ENCODE measurements around the gene SULF2.
"Not testable (repeated sequence)": the region's sequence is repeated elsewhere in the genome, so short reads cannot be mapped to it uniquely, and the experiment has no call there.

The SULF2 gene
- total RNA-seq, result 0.08 to 0.80 (median 0.36) reads per million in 4 donors

DNA sequence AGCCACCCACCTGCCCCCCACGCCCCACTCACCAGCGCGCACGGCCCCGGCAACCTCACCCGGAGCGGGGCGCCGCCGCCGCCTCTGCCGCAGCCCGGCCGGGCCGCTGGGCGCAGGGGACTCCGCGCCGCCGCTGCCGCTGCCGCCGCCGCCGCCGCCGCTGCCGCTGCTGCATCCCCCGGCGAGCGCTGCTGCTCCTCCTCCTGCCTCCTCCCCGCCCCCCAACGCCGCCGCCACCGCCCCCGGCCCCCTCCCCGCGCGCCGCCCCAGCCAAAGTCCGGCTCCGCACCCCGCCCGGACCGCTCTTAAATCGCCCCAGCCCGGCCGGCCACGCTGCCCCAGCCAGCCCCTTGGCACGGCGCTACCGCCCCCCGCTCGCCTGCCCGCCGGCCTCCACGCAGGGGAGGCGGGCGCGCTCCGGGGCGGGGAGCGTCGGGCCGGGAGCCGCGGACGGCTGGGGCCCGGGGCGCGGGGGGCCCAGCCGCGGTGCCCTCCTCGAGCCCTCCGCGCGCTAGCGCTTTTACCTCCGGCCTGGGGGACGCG, at the start of gene SULF2:
Gene SULF2, minus strand, starts transcription at position 171 of the 543 bp plus-strand sequence. CDS start 28,118 bp downstream, outside the sequence.
- no peak for DNase-seq

- not testable (repeated sequence) for DNase-seq
Observed at GRCh38 chr20:47831675-47832074, 46.4 kb upstream of the SULF2 start.

DNA sequence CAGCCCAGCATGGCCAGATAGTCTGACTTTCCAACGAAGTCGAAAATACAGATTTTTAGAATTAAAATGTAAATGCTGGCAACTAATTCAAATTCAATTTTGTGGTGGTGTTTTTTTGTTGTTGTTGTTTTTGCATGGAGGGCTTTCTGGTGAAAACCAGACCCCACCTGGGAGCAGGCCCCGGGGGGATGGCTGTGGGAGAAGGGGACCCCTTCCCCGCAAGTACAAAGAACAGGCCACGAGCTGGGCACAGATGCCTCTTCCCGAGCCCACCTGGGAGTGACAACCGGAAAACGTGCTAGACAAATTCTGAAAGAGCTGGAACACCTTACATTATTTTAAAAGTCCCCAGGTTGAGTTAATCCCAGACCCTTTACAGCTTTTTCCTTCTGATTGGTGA, 41.4 kb upstream of the SULF2 start:
- DNase-seq, result not testable (repeated sequence)

DNA sequence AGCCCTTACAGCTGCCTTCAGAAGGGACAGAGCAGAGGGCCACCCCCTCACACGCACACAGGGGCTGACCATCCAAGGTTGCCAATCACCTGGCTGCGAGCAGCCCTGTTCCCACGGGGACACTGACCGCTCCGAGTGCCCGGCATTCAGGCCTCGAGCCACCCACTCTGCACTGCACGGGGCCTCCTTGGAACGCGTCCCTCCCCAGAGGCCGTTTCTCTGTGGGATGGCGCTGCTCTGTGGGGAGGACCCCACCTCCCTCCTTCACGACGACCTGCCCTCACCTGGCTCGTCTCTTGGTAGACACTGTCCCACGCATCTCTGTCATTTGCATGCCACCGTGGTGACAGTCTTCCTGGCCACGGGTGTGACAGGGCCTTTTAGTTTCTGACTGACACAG, 40.7 kb upstream of the SULF2 start:
- not testable (repeated sequence) for DNase-seq

GRCh38 chr20:47825011-47825762, 39.9 kb upstream of the SULF2 start:
- DNase-seq, result no peak

DNA sequence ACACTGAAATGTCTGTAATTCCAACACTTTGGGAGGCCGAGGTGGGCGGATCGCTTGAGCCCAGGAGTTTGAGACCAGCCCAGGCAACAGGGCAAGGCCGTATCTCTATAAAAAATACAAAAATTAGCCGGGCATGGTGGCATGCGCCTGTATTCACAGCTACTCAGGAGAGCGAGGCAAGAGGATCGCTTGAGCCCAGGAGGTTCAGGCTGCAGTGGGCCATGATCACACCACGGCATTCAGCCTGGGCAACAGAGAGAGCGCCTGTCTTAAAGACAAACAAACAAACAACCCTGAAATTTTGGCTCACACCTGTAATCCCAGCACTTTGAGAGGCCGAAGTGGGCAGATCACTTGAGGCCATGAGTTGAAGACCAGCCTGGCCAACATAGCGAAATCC, 38.7 kb upstream of the SULF2 start:
- DNase-seq, result not testable (repeated sequence)

- DNase-seq, result no peak
Observed at GRCh38 chr20:47821481-47822100, 36.3 kb upstream of the SULF2 start.

DNA sequence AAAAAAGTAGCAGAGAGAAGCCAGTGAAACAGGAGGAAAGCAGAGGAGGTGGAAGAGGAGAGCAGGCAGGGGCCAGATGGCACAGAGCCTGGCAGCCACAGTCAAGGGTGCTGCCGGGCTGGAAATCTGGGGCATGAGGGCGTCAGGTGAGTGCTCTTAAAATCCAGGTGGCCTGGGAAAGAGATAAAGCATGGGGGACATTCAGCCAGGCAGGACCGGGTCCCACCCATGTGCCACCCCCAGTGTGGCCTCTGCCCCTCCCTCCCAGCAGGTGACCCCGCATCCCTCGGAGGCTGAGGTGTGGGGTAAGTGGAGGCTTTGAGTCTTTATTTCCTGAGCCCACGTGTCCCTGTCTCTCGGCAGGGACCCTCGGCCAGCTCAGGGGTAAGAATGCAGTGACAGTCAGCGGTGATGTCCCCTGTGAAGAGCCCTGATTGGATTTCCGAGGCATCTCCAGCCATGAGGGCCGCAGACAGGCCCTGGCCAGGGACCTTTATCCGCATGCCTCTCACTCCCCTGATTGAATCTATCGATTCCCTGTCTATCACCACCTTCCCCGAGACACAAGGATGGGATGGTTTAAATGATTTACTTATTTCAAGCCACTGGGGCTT, 33.8 kb upstream of the SULF2 start:
- no peak for DNase-seq

- DNase-seq, result no peak
Observed at GRCh38 chr20:47818466-47818865, 33.2 kb upstream of the SULF2 start.

DNA sequence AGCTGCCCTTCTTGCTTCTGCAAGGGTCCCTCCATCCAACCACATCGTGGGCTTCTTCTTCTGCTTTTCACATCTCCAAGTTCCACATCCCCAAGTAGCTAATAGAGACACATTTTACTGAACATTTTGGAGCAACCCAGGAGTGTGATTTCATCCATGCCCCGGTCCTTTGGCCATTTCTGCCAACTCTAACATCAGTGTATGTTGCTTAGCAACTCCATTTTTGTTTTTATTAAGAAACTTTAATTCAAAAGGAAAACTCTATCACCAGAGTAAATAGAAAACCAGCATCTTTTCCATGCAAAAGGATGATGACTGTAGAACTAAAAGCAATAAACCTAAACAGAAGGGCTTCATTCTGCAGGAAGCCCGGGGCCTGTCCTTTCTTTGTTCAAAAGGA, 32.7 kb upstream of the SULF2 start:
- DNase-seq, result no peak

- no peak for DNase-seq
Observed at GRCh38 chr20:47817573-47817972, 32.3 kb upstream of the SULF2 start.

DNA sequence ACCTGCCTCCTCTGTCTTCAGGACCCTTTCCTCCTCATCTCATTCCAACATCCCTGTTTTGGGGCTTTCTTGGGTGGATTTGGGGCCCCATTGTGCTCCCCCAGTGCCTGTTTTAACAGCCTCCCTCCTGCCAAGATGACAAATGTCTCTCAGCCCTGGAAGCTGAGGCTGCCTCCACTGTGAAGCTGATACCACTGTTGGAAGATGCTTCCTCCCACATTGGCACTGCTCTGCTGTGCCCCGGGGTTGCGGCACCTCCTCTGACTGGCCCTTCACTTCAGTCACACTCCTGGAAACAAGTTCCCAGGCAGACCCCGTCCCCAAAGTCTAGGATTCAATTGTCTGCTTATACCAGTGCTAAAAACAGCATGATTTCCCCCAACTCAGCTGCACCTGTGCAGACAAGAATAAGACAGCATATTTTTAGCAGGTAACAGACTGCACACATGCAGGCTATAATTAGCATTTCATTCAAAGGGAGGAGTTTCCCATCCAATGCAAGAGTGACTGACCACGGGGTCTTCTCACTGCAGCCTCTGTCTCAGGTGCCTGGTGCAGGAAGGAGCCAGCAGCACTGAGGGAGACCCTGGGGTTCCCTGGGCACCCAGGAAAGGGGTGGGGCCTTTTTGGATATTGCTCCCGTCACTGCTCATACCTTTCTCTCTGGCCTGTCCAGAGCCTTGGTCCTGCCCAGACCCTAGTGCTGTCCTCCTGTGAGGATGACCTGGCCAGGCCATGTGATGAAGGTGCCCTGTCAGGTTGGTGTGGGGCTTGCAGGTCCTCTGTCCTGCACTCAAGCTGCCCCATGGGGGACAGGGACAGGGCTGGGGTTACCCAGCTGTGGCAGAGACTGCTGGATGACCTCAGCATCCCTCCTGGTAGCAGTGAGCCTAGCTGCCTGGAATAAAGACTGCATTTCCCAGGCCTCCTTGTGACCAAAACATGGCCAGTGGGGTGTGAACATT, 31.5 kb upstream of the SULF2 start:
- DNase-seq, result no peak

GRCh38 chr20:47815866-47816265, 30.6 kb upstream of the SULF2 start:
- DNase-seq, result no peak

DNA sequence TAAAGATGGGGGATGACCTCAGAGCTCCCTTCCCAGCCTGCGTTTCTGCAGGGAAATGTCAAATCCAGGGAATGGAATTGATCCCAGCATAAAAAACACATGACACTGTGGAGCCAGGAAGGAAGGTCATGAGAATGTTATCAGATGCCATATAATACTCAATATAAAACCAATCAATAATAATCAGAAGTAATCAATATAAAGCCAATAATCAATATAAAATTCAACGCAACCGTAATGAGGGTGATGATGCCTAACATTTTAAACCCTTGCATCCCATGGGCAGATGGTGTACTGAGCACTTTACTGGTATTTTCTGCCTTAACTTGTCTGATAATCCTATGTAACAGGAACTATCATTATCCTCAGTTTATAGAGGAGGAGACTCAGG, 30.1 kb upstream of the SULF2 start:
- no peak for DNase-seq

DNA sequence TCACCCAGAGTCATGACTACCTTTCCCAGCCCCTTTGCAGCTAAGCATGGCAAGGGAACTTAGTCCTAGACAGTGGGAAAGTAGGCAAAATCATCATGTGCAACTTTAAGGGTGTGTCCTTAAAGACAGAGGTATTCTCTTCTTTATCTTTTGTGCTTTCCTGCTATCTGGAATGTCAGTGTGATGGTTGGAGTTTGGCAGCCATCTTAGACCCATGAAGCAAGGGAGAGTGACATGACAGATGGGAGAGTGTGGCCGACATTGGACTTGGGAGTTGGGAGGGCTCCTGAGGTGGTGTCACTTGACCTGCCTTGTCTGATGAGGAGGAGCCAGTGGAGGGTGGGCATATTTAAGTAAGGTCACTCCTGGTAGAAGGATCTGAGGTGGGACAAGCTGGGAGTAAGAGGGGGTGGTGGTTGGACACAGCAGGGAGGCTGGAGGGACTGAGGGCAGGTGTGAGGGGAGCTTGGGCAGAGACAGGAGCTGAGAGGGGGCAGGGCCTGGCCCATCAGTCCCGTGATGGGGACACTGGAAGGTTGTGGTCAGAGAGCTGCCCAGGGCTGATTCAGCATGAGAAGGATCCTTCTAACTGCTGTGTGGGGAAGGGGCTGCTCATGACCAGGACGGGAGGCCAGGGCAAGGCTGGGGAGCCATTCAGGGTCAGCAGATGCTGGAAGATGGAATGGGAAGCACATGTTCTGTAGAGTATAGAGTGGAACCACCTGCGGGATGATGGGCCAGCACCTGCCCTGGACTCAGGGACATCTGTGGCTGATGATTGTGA, 29.5 kb upstream of the SULF2 start:
- no peak for DNase-seq

DNA sequence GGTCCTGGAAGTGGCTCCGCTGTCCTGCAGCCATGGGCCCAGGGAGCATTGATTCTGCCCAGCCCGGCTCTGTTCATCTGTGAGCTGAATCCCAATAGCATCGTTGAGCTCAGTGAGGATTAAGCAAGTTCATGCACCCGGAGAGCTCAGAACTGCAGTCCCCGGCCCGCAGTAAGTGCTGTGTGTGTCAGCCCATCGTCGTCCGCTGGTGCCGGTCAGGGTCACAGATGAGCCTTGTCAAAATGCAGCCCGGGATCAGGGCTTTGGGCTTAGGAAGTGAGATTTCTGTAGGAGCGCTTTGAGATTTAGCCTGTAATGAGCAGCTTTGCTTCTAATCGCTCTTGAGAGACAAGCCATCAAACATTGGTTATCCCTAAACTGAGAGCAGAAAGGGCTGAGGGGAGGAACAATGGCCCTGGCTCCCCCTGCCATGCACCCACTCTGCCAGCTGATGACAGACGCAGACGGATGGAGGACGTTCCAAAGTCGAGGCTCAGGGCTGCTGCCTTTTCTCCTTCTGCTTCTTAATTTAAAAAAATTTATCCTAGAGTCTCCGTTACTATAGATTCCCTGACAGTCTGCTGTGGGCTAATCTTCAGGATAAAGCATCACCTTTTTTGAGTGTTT, 25.6 kb upstream of the SULF2 start:
- DNase-seq, result no peak

- DNase-seq, result no peak
Observed at GRCh38 chr20:47810116-47810677, 24.9 kb upstream of the SULF2 start.

GRCh38 chr20:47809161-47809960, 24.1 kb upstream of the SULF2 start:
- DNase-seq, result no peak

DNA sequence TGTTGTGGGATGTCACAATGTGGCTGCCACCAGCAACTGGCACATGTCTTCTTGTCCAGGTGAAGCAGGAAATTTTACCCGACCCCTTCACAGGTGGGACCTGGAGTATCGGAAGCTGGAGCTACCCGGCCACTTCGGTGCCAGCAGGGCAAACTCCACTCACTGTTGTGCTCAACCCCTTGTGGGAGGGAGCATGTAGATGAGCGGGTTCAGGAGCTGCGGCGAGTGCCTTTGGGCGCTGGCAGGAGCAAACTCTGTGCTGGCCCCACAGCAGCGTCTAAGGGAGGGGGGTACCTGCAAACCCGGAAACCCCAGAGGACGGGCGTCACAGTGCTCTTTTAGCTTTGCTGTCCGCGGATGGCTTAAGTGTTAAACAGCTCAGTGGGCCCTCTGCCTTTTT, 20.7 kb upstream of the SULF2 start:
- DNase-seq, result no peak

- not testable (repeated sequence) for DNase-seq
Observed at GRCh38 chr20:47804972-47805371, 19.7 kb upstream of the SULF2 start.
